HepG2 (cell line): ENCODE results near the gene ZMYND19.

Experiments used
- EP300 ChIP-seq, 3 experiments: sonication (generic) in 1 of 3; formaldehyde crosslinking in 1 of 3; IDR thresholded peaks; 2 replicates each; pipeline versions ENCODE4 v1.5.1 to v1.6.1; 2011 to 2020; ENCODE audit warnings: low read depth in 2 of 3, low read length in 2 of 3, borderline replicate concordance in 1 of 3, improper control_type of control experiment in 1 of 3, mild to moderate bottlenecking in 1 of 3, missing genetic modification reagents in 1 of 3, moderate library complexity in 1 of 3
- HDAC6 ChIP-seq: fragments of 200-600 bp; sonication (generic); IDR thresholded peaks from 2 replicates; pipeline ENCODE4 v1.7.0; 2017; ENCODE audit warnings: mild to moderate bottlenecking, antibody characterized with exemption, low read length, low read depth
- KAT8 ChIP-seq: IDR thresholded peaks from 2 replicates; pipeline ENCODE4 v1.6.1; 2016; ENCODE audit warnings: missing genetic modification reagents, missing compliant biosample characterization
- ZKSCAN1 ChIP-seq: fragments of 150-350 bp; IDR thresholded peaks from 2 replicates; pipeline ENCODE4 v1.6.1; 2014; ENCODE audit warnings: low read length

GRCh38 chr9:137605121-137606004 lies 15.1 kb upstream of the ZMYND19 start, which contains the start of gene ARRDC1:
- TF ChIP-seq KAT8: no peak
- no peak for TF ChIP-seq EP300 (IDR thresholded peaks at IDR 0.05; ENCODE audit: low read depth in 2 of 2, low read length in 2 of 2)
- no peak for TF ChIP-seq EP300 (CRISPR knock-in tag; IDR thresholded peaks at IDR 0.05; ENCODE audit: borderline replicate concordance)
- TF ChIP-seq HDAC6: no peak
- no peak for TF ChIP-seq ZKSCAN1
